GM21447 (cell line): ENCODE measurements around the gene RTP5.
"Not testable (repeated sequence)": the region's sequence is repeated elsewhere in the genome, so short reads cannot be mapped to it uniquely, and the experiment has no call there.

Source experiments
- ATAC-seq: cut with Tn5 transposase; IDR thresholded peaks from one replicate; pipeline ENCODE4 v1.9.1; 2021; ENCODE audit not compliant: unreplicated experiment

The RTP5 gene

GRCh38 chr2:241901500-241902351 is 32.2 kb downstream of the RTP5 start:
- no peak for ATAC-seq

DNA sequence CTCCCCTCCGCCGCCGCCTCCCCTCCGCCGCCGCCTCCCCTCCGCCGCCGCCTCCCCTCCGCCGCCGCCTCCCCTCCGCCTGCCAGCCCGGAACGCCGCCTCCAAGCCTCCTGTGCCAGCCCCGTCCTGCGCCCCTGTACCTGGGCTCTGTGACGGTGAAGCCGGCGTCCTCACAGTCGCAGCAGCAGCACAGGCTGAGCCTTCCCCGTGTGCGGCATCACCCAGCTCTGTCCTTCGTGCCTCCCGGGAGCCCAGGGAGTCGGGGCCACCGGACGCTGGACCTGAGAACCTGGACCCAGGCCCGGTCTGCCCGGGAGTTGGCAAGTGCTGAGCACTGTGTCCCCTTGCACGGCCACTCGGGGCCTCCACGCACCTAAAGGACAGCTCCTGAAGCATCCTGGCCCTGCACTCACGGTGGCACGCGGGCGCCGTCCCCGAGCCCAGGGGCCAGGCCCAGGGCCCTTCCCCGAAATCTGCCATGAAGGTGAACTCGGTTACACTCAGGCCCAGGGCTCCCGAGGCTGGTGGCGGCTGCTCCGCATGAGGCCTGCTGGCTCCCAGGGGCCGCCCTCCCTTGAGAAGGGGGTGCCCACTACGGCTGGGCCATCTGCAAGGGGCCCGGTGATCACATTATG is 32.9 kb downstream of the RTP5 start:
- ATAC-seq, result no peak

DNA sequence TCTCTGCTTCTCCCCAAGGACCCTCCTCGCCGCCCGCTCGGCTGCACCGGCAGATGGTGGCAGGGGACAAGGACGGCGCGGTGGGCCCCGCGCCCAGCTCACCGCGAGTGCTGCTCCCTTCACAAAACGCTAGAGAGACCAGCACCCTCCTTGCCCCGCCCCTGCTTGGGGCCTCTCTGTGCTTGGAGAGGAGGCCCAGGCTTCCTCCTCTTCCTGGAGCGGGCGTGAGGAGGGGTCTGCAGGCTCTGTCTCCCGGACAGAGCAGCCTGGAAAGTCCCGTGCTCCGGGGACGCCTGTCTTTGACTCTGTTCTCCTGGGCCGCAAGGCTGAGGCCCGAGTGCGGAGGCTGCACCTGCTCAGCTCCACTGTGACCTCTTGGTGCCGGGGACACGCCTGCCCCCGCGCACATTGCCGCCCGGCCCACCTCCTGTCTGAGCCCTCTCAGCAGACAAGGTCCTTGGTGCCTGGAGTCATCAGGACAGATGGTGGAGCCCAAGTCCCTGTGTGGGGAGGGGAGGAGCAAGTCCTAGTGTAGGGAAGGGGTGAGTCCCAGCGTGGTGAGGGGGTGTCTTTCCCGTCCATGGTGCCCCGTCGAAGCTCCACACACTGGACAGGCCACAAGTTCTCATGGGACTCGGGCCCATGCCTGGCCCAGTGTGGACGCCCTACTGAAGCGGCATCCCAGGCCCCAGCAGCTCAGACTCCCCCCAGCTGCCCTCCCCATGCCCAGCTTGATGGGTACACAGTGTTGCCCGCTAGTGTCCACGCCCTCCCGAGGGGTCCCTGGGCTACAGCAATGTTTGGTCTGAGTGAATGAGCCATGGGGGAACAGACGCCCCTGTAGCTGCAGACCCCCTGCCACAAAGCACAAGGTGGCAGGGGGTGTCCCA is 33.8 kb downstream of the RTP5 start:
- ATAC-seq, result no peak

DNA sequence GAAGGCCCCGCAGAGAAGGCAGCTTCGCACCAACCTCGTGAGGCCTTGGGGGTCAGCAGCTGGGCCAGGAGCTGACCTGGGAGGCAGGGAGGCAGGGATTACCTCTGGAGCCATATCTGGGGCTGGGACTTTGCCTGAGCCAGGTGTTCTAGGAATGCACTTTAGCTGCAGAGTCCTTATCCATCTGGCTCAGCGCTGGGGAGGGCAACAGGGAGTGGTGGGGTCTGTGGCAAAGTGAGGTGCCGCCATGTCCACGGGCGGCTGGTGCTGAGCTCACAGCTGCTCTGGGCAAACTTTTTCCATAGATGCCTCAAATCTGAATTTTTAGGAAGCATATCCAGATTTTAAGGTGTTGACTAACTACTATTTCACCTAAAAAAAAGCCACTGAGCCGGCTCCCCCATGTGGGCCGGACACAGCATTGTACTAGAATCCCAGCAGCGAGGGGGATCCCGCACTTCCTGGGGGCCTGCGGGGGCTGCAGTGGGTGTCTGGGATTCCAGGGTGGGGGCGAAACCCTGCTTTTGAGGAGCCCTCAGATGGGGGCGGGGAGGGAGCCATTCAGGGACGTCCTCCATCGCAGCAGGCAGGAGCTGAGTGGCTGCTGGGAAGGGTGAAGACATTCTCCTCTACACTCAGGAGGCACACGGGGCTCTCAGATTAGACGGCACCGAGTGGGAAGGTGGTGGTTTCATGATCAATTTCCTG is 34.6 kb downstream of the RTP5 start:
- no peak for ATAC-seq

DNA sequence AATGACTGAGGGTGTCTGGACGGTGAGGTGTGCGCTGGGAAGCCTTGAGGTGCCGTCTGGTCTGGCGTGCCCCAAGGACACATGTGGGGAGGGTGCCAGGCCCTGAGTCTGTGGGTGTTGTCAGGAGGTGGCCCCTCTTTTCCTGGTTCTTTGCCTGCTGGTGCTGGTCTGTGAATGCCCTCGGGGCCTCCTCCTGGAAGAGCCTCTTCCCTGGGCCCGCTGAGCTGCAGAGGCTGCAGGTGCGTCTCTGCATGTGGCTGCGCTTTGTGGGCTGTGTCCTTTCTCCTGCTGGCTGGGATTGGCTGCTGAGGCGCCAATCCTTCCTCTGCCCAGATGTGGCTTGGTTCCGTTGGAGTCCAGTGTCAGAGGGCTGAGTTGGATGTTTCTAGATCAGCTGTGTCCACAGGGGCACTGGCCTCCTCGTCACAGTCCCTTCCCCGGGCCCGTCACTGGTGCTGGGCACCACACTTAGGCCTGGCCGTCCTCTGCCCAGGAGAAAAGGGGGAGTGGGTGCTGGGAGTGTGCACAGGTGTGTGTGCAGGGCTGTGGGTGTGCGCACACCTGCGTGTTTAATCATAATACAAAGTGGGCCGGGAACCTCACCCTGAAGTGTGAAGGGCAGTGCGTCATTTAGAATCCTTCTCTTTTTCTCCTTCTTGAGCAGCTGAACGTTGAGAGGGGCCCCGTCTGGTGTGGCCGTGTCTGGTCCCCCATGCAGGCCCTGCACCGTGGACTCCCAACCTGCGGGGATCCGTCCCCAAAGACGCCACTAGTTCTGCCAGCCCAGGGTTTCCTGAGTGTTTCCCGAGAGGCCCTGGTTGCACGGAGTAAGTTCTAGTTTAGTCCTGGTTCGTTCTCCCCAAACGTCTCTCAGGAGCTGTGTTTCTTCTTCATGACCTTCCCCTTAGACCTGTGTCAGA is 35.5 kb downstream of the RTP5 start:
- no peak for ATAC-seq

GRCh38 chr2:241905716-241906377 is 36.3 kb downstream of the RTP5 start:
- ATAC-seq, result no peak

DNA sequence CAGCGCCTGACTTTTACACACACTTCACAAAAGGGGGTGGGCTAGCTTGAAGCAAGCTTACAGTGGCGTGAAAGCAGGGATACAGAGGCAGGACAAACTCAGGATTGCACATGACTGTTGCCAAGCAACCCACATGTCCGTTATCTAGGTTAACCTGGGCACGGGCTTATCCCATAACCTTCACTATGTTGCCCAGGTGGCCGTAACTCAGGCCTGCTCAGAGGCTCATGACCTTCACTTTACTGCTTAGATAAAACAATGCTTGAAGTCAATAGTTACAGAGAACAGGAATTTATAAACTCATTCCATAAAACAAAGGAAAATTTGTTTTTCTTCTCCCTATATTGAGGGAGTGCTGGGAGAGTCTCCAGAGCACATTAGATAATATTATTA is 36.8 kb downstream of the RTP5 start:
- ATAC-seq, result not testable (repeated sequence)

GRCh38 chr2:241906826-241907570 is 37.5 kb downstream of the RTP5 start:
- no peak for ATAC-seq

- not testable (repeated sequence) for ATAC-seq
Measured at GRCh38 chr2:241907831-241908230, 38.3 kb downstream of the RTP5 start.

DNA sequence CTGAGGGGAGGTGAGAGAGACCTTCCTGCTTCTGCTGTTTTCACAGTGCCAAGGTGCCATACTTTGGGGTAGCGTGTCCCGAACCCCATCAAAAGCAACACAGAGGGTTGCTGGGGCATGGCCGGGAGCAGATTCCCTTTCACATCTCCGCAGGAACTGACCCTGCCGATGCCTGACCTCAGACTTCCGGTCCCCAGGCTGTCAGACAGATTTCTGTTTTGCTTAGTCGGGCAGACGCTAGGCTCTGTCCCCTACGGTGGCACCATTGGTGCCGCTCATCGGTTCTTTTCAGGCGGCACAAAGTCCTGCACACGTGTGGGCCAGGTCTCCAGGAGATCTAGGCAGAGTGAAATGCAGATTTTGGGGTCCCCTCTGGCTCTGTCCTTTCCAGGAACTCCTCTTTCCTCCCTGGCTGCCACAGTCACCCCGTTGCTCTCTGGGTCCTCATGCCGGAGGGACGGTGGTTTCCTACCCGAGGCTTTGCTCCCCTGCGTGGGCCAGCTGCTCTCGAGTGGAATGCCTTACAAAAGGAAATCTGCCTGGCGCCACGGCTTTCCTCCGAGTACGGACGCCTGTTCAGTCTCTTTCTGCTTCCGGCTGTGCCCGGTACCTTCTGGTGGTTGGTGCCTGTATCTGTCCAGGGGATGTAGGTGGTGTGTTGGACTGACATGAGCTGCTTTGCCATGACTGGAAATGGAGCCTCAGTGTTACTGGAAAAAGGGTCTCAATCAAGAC is 39.3 kb downstream of the RTP5 start:
- ATAC-seq, result no peak

DNA sequence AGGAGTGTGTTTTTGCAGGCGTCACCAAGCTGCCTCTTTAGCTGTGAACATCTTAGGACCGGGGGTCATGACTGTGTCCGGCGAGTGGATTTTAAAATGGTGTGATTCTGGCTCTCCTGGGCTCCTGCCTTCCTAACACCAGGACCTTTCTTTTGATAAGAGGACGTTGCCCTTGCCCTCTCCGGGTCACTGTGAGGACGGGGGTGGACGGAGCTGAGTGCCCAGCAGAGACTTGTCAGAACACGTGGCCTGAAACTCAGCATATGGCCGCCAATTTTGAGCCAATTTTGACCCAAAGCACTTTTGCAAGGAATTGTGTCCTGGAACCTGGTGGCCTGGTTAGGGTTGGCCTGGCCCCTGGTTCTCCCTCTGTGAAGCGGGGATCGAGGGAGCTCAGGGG is 40.2 kb downstream of the RTP5 start:
- ATAC-seq, result no peak

GRCh38 chr2:241910604-241911520 is 41.3 kb downstream of the RTP5 start:
- no peak for ATAC-seq

GRCh38 chr2:241911551-241911950 is 42.0 kb downstream of the RTP5 start:
- ATAC-seq, result no peak

- no peak for ATAC-seq
Measured at GRCh38 chr2:241912021-241912555, 42.6 kb downstream of the RTP5 start.

DNA sequence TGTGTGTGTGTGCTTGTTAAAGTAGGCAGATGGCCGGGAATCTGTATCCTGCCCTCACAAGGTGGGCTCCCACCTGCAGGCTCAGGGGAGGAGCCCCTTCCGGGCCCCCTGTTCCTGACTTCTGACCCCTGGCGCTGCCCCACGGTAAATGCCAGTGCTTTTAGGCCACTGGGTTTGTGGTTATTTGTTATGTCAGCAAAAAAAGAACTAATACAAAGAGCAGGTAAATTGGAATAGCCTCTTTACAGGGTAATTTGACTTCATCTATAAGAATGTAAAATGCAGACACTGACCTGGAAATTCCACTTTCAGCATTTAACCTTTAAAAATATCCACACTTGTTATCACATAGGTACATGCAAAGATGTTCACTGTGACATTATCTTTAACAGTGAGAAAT is 44.2 kb downstream of the RTP5 start:
- no peak for ATAC-seq

- no peak for ATAC-seq
Measured at GRCh38 chr2:241914542-241914941, 45.0 kb downstream of the RTP5 start.

- not testable (repeated sequence) for ATAC-seq
Measured at GRCh38 chr2:241921631-241922030, 52.1 kb downstream of the RTP5 start.
